NT2/D1 (cell line): ENCODE data around the gene COL23A1.

Experiments
- DNase-seq: peaks from one replicate; pipeline ENCODE4 v3.0.0-alpha.2; 2011; ENCODE audit warnings: low read depth, low spot score
- H3K27me3 ChIP-seq: 2 replicates; pipeline ENCODE4 v1.6.0; 2011; ENCODE audit warnings: mild to moderate bottlenecking; ENCODE audit not compliant: insufficient read length, insufficient read depth
- H3K36me3 ChIP-seq: 2 replicates; pipeline ENCODE4 v1.6.1; 2011; ENCODE audit warnings: mild to moderate bottlenecking, low read length, mixed read lengths; ENCODE audit not compliant: insufficient read depth, insufficient read length
- H3K4me1 ChIP-seq: 2 replicates; pipeline ENCODE4 v1.5.1; 2011; ENCODE audit not compliant: insufficient read depth, insufficient read length
- H3K4me3 ChIP-seq: 2 replicates; pipeline ENCODE4 v1.5.1; 2011; ENCODE audit warnings: low read depth; ENCODE audit not compliant: insufficient read length
- H3K9ac ChIP-seq: 2 replicates; pipeline ENCODE4 v1.6.0; 2011; ENCODE audit warnings: low read depth; ENCODE audit not compliant: insufficient read length
- H3K9me3 ChIP-seq: 2 replicates; pipeline ENCODE4 v1.5.1; 2011; ENCODE audit warnings: mild to moderate bottlenecking, low read length; ENCODE audit not compliant: insufficient read depth
- SUZ12 ChIP-seq: IDR thresholded peaks from 2 replicates; pipeline ENCODE4 v1.6.1; 2011; ENCODE audit not compliant: insufficient read length, insufficient read depth; ENCODE audit errors: extremely low read depth
- YY1 ChIP-seq: IDR thresholded peaks from 2 replicates; pipeline ENCODE4 v1.6.1; 2011; ENCODE audit not compliant: insufficient read length, insufficient read depth
- ZNF274 ChIP-seq: IDR thresholded peaks from 2 replicates; pipeline ENCODE4 v1.6.1; 2011; ENCODE audit warnings: mild to moderate bottlenecking, low read depth, low read length

The COL23A1 gene

DNA sequence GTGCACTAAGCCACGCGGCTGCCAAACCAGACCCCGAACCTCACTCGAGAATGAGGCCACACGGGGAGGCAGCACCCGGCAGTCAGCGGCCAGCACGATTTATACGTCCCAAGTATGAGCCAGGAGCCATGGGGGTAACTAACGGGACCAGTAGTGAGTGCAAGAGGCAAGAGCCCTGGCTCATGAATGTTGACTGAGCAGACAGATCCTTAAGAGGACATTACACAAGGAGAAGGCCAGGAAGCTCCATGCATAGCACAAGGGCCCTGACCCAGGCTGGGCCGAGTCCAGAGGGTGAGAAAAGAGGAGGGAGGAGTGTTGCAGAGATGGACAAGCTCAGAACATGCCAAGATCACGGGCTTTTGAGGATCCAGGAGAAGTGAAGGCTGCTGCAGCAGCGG lies 299.0 kb downstream of the COL23A1 start:
- DNase-seq = no peak
- H3K9me3 ChIP-seq = no peaks in the 10 kb centered on the region
- peaks cover 12% of the 10 kb centered on the region for H3K4me1 ChIP-seq
- H3K36me3 ChIP-seq = no peaks in the 10 kb centered on the region
- no peak overlapping the region for H3K9ac ChIP-seq
- H3K27me3 ChIP-seq = no peaks in the 10 kb centered on the region
- no peak for TF ChIP-seq SUZ12
- TF ChIP-seq YY1 = no peak
- TF ChIP-seq ZNF274 = no peak
- no peak overlapping the region for H3K4me3 ChIP-seq

DNA sequence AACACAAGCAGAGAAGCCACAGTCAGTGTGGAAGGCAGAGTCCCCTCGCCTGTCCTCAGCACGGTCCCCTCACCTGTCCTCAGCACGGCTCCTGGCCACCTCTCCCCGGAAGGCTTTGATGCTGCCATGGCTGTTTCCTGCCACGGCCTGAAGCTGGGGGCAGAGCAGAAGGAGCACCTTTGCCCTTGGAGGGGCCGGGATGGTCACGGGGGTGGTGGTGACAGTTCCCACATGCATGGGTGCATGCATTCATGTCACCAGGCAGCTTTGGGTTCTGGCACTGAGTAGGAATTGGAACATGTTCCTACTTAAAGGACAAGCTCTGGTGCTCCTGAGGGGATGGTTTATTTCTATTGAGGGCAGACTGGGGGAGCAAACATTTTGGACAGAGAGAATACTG lies 299.8 kb downstream of the COL23A1 start:
- no peaks in the 10 kb centered on the region for H3K9me3 ChIP-seq
- no peak for DNase-seq
- H3K4me1 ChIP-seq = peaks cover 12% of the 10 kb centered on the region
- H3K27me3 ChIP-seq = no peaks in the 10 kb centered on the region
- no peak overlapping the region for H3K4me3 ChIP-seq
- TF ChIP-seq YY1 (no peak), SUZ12 (no peak), ZNF274 (no peak)
- H3K9ac ChIP-seq = no peak overlapping the region
- no peaks in the 10 kb centered on the region for H3K36me3 ChIP-seq

DNA sequence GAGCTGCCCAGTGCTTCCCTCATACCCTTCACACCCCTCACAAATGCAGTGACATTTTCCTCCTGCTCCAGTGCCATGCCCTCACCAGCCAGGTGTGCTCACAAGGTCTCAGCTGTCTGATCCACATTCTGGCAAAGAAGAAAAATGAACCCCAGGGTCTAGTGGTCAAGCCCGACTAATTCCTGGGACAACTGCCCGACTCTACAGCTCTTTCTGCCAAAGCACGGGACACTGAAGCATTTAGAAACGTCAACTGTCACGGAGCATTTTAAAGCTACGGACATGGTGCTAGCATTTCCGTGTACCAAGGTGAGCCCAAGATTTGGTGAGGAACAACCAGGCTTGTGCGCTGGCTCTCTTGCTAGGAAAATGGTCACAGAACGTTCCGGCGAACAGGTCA lies 300.8 kb downstream of the COL23A1 start:
- Histone ChIP-seq H3K4me1 (peaks cover 12% of the 10 kb centered on the region), H3K27me3 (no peaks in the 10 kb centered on the region), H3K36me3 (no peaks in the 10 kb centered on the region), H3K9ac (no peak overlapping the region), H3K9me3 (0 out of 2 replicates have a peak, but pooled peaks cover under 1% of the 10 kb centered on the region), H3K4me3 (no peak overlapping the region)
- TF ChIP-seq ZNF274 = no peak
- TF ChIP-seq YY1 = no peak
- TF ChIP-seq SUZ12 = no peak
- DNase-seq = no peak

GRCh38 chr5:178288401-178289368 lies 301.5 kb downstream of the COL23A1 start:
- H3K27me3 ChIP-seq = no peaks in the 10 kb centered on the region
- H3K4me3 ChIP-seq = no peak overlapping the region
- TF ChIP-seq YY1 (no peak), SUZ12 (no peak), ZNF274 (no peak)
- H3K9ac ChIP-seq = no peak overlapping the region
- peaks cover 12% of the 10 kb centered on the region for H3K4me1 ChIP-seq
- no peak for DNase-seq
- H3K36me3 ChIP-seq = no peaks in the 10 kb centered on the region
- peaks cover 8% of the 10 kb centered on the region for H3K9me3 ChIP-seq

GRCh38 chr5:178287791-178288105 lies 302.4 kb downstream of the COL23A1 start:
- Histone ChIP-seq H3K36me3 (no peaks in the 10 kb centered on the region), H3K9me3 (peaks cover 11% of the 10 kb centered on the region), H3K27me3 (no peaks in the 10 kb centered on the region), H3K9ac (no peak overlapping the region), H3K4me1 (peaks cover 10% of the 10 kb centered on the region), H3K4me3 (no peak overlapping the region)
- TF ChIP-seq YY1 = no peak
- no peak for TF ChIP-seq SUZ12
- no peak for TF ChIP-seq ZNF274
- no peak for DNase-seq

- Histone ChIP-seq H3K4me1 (peaks cover 10% of the 10 kb centered on the region), H3K9me3 (peaks cover 11% of the 10 kb centered on the region), H3K27me3 (no peaks in the 10 kb centered on the region), H3K9ac (no peak overlapping the region), H3K4me3 (no peak overlapping the region), H3K36me3 (no peaks in the 10 kb centered on the region)
- no peak for DNase-seq
- no peak for TF ChIP-seq ZNF274
- TF ChIP-seq SUZ12 = no peak
- TF ChIP-seq YY1 = no peak
These were observed 303.0 kb downstream of the COL23A1 start for GRCh38 chr5:178287091-178287790.

- no peaks in the 10 kb centered on the region for H3K27me3 ChIP-seq
- no peak overlapping the region for H3K4me3 ChIP-seq
These were observed 303.7 kb downstream of the COL23A1 start for GRCh38 chr5:178286226-178287090.

More at GRCh38 chr5:178286226-178287090, 303.7 kb downstream of the COL23A1 start:
- no peak for TF ChIP-seq SUZ12
- no peak for DNase-seq
- Histone ChIP-seq H3K9me3 (peaks cover 11% of the 10 kb centered on the region), H3K4me1 (peaks cover 10% of the 10 kb centered on the region), H3K36me3 (no peaks in the 10 kb centered on the region), H3K9ac (no peak overlapping the region)
